DND-41 (cell line): Measurements from ENCODE around the gene ACOX3.

Source experiments
- CTCF ChIP-seq: IDR thresholded peaks from 2 replicates; pipeline ENCODE4 v1.5.1; 2012; ENCODE audit warnings: borderline replicate concordance, low read length, moderate library complexity, mild to moderate bottlenecking; ENCODE audit not compliant: poor library complexity, severe bottlenecking; ENCODE audit errors: extremely low read depth
- EZH2 ChIP-seq: IDR thresholded peaks from 3 replicates; pipeline ENCODE4 v1.6.1; 2012; ENCODE audit warnings: borderline replicate concordance, low read depth, mild to moderate bottlenecking, moderate library complexity, low read length, inconsistent platforms; ENCODE audit not compliant: severe bottlenecking

- no peak for TF ChIP-seq CTCF
- TF ChIP-seq EZH2 = no peak
Observed at GRCh38 chr4:8427761-8428287, 12.7 kb downstream of the ACOX3 start.
